ENCODE data around the gene C2orf15. TPM values are rescaled to one million over a fixed set of nuclear protein-coding genes. Genes with fewer than 3 reads are reported as not detected.

Gene C2orf15
- total RNA-seq, 6 experiments from 2014 or later: 0.24 to 1.4 (median 0.44) TPM

DNA sequence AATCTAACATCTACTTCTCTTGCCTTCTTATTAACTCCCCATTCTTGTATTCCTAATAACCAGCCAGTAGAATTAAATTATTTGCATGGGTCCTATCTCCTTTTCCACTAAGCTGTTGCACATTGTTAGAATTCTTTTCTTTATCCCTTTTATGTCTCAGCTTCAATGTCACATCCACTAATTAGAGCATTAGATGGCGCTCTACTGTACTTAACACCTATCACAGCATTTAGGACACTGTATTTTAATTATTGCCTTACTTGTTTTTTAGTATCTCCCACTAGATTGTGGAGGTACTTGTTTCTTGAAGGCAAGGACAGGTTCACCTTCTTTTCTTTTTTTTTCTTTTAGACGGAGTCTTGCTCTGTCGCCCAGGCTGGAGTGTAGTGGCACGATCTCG is 17.1 kb downstream of the C2orf15 start:
- DNase-seq (no peak), ATAC-seq (no peak)
- H3K4me3 ChIP-seq: no peak overlapping the region
- peaks cover 0 to 12% (median 0%) of the 10 kb centered on the region in 4 donors for H3K36me3 ChIP-seq
- H3K27me3 ChIP-seq: no peaks in the 10 kb centered on the region
- H3K9me3 ChIP-seq: no peaks in the 10 kb centered on the region
- H3K4me1 ChIP-seq: peaks cover 0 to 12% (median 0%) of the 10 kb centered on the region in 4 donors
- no peak overlapping the region for H3K27ac ChIP-seq
- intact Hi-C loops (cut with DNase I): no loop called here
- 86% methylated on average over 5 of the region's 5 CpGs for WGBS (ENCODE audit: insufficient coverage, low coverage, low lambda C conversion rate, missing lambda C conversion rate)
- TF ChIP-seq POLR2A (IDR thresholded peaks at IDR 0.05): no peak
- TF ChIP-seq CTCF (IDR thresholded peaks at IDR 0.05): no peak

- peaks cover 0 to 12% (median 0%) of the 10 kb centered on the region in 4 donors for H3K36me3 ChIP-seq
- TF ChIP-seq CTCF (IDR thresholded peaks at IDR 0.05): no peak
- TF ChIP-seq POLR2A (IDR thresholded peaks at IDR 0.05): no peak
- H3K4me3 ChIP-seq: no peak overlapping the region
- intact Hi-C loops (cut with DNase I): no loop called here
- WGBS (ENCODE audit: insufficient coverage, low coverage, low lambda C conversion rate, missing lambda C conversion rate): 93% methylated on average over 4 of the region's 4 CpGs
- H3K4me1 ChIP-seq: peaks cover 0 to 7% (median 0%) of the 10 kb centered on the region in 4 donors
- no peak overlapping the region for H3K27ac ChIP-seq
- no peaks in the 10 kb centered on the region for H3K27me3 ChIP-seq
- no peaks in the 10 kb centered on the region for H3K9me3 ChIP-seq
- ATAC-seq (no peak), DNase-seq (no peak)
Observed at GRCh38 chr2:99159594-99159993, 18.1 kb downstream of the C2orf15 start.

GRCh38 chr2:99166218-99166617 is 24.7 kb downstream of the C2orf15 start:
- Histone ChIP-seq H3K27ac (no peak overlapping the region), H3K36me3 (peaks cover 0 to 19% (median 10%) of the 10 kb centered on the region in 4 donors)
- 48% methylated on average over 5 of the region's 5 CpGs for WGBS (ENCODE audit: insufficient coverage, low coverage, low lambda C conversion rate, missing lambda C conversion rate)

DNA sequence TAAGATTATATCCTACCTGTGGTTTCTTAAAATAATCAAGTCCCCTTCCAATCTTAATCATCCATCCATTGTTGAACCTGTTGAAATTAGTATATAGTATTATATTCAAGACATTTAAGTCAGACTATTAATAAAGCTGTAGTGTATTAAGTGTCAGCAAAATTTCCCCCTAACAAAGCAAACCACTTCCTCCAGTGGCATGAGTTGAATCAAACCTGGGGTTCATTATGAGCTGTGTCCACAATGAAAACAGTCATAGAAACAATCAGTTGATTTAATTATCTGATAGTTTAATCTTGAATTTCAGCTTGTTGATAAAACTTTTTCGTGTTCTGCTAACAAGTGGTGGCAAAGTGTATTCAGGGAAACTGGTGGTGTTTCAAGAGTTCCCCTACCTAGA is 28.0 kb downstream of the C2orf15 start:
- H3K9me3 ChIP-seq: no peaks in the 10 kb centered on the region
- intact Hi-C loops (cut with DNase I): no loop called here
- H3K27ac ChIP-seq: no peak overlapping the region
- ATAC-seq (no peak), DNase-seq (no peak)
- H3K36me3 ChIP-seq: peaks cover 0 to 33% (median 11%) of the 10 kb centered on the region in 4 donors
- TF ChIP-seq CTCF (IDR thresholded peaks at IDR 0.05) (no peak), POLR2A (IDR thresholded peaks at IDR 0.05) (no peak)
- no peak overlapping the region for H3K4me3 ChIP-seq
- 88% methylated on average over 1 of the region's 1 CpG for WGBS (ENCODE audit: insufficient coverage, low coverage, low lambda C conversion rate, missing lambda C conversion rate)
- H3K27me3 ChIP-seq: no peaks in the 10 kb centered on the region
- H3K4me1 ChIP-seq: no peaks in the 10 kb centered on the region

More at GRCh38 chr2:99166218-99166617, 24.7 kb downstream of the C2orf15 start:
- TF ChIP-seq POLR2A (IDR thresholded peaks at IDR 0.05) (no peak), CTCF (IDR thresholded peaks at IDR 0.05) (no peak)
- ATAC-seq: peak in 2 of 4 donors; percentile 47 to 75
- Histone ChIP-seq H3K4me1 (no peaks in the 10 kb centered on the region), H3K27me3 (no peaks in the 10 kb centered on the region), H3K9me3 (no peaks in the 10 kb centered on the region), H3K4me3 (no peak overlapping the region)
- DNase-seq: no peak
- intact Hi-C loops (cut with DNase I): no loop called here
